Neural progenitor cell (in vitro differentiated cells): Measurements from ENCODE around the gene GRK7.

ENCODE experiments used
- CTCF ChIP-seq: fragments of 200-600 bp; sonication (generic); IDR thresholded peaks from 2 replicates; pipeline ENCODE4 v1.5.1; 2017; ENCODE audit warnings: antibody characterized with exemption, mild to moderate bottlenecking
- EZH2 ChIP-seq: fragments of 200-600 bp; sonication (generic); IDR thresholded peaks from 2 replicates; pipeline ENCODE4 v1.6.1; 2017; ENCODE audit warnings: antibody characterized with exemption, mild to moderate bottlenecking, moderate library complexity

DNA sequence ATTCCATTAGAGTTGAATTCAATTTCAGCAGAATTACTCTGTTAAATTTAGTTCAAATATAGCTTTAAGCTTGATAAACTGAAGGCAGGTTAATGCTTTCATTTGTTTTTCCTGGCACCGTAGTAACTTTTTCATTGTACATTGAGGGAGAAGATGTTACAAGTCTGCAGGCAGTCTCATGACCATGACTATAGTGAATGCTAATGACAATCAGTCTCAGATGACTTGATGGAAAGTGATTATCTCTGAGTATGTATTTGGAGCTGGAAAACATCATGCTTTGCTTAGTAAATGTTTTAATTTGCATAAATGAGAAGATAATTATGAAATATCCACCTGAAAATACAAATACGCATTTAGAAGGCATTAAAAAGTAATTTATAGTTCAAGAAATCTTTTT lies 41.1 kb upstream of the GRK7 start:
- TF ChIP-seq EZH2 (no peak), CTCF (no peak)
